Activated T-helper 1 cell treated with anti-CD3 and anti-CD28 coated beads, Interleukin-12 subunit alpha, Interleukin-12 subunit beta, Interleukin-2, Interleukin-4 antibody, amounts not matched to agents 30 ng/mL and 10 ng/mL and 1 ng/mL, durations not matched to agents 14 hours and 24 hours and 36 hours (primary cell): ENCODE data around the gene FARS2. TPM values are rescaled to one million over a fixed set of nuclear protein-coding genes. Genes with fewer than 3 reads are reported as not detected.
A peak's percentile ranks its signal among the peaks of the same experiment; 100 is the strongest.
"Not testable (repeated sequence)": the region's sequence is repeated elsewhere in the genome, so short reads cannot be mapped to it uniquely, and the experiment has no call there.

Experiments
- DNase-seq: peaks from one replicate; pipeline ENCODE4 v3.0.0; 2021; ENCODE audit warnings: low spot score
- H3K27ac Mint-ChIP-seq: one replicate; pipeline ENCODE4 v1.8.0; 2021; ENCODE audit warnings: mild to moderate bottlenecking, mixed read lengths
- H3K27me3 Mint-ChIP-seq: one replicate; pipeline ENCODE4 v1.8.0; 2022; ENCODE audit warnings: mild to moderate bottlenecking, moderate library complexity, mixed read lengths; ENCODE audit not compliant: insufficient read depth
- H3K36me3 Mint-ChIP-seq: one replicate; pipeline ENCODE4 v1.8.0; 2021; ENCODE audit warnings: low read depth, mixed read lengths
- H3K4me1 Mint-ChIP-seq: one replicate; pipeline ENCODE4 v1.8.0; 2021; ENCODE audit warnings: low read depth, mixed read lengths
- H3K4me3 Mint-ChIP-seq: one replicate; pipeline ENCODE4 v1.8.0; 2021; ENCODE audit warnings: mild to moderate bottlenecking, moderate library complexity, mixed read lengths
- H3K9me3 Mint-ChIP-seq: one replicate; pipeline ENCODE4 v1.8.0; 2021; ENCODE audit warnings: mixed read lengths
- intact Hi-C: fragments of 100-400 bp; cut with micrococcal nuclease; formaldehyde crosslinking; loops from one replicate; pipeline ENCODE4 v1.15.1; 2024
- total RNA-seq: library from RNA; stranded (reverse); gene quantifications from 2 replicates; pipeline ENCODE4 v1.2.3, GENCODE V29; 2022

The FARS2 gene
- total RNA-seq, 1 donor from 2014 or later = 23.8 TPM

GRCh38 chr6:5693225-5694145 is 432.2 kb downstream of the FARS2 start:
- intact Hi-C loops = no loop called here
- Mint-ChIP-seq H3K4me3 (no peak overlapping the region), H3K4me1 (peaks cover 9% of the 10 kb centered on the region), H3K9me3 (peaks cover 8% of the 10 kb centered on the region), H3K27ac (no peak overlapping the region), H3K27me3 (no peaks in the 10 kb centered on the region), H3K36me3 (peaks cover 3% of the 10 kb centered on the region)
- no peak for DNase-seq

- peaks cover 8% of the 10 kb centered on the region for H3K36me3 Mint-ChIP-seq
- H3K4me1 Mint-ChIP-seq = peaks cover 17% of the 10 kb centered on the region
- H3K27me3 Mint-ChIP-seq = no peaks in the 10 kb centered on the region
These were observed 434.2 kb downstream of the FARS2 start for GRCh38 chr6:5695260-5696245.

GRCh38 chr6:5697508-5697907 is 436.2 kb downstream of the FARS2 start:
- intact Hi-C loops = no loop called here
- Mint-ChIP-seq H3K27ac (no peak overlapping the region), H3K27me3 (no peaks in the 10 kb centered on the region), H3K9me3 (peaks cover 4% of the 10 kb centered on the region), H3K36me3 (peaks cover 6% of the 10 kb centered on the region), H3K4me3 (no peak overlapping the region), H3K4me1 (peaks cover 23% of the 10 kb centered on the region)
- no peak for DNase-seq

More at GRCh38 chr6:5695260-5696245, 434.2 kb downstream of the FARS2 start:
- Mint-ChIP-seq H3K4me3 (no peak overlapping the region), H3K9me3 (peaks cover 8% of the 10 kb centered on the region), H3K27ac (no peak overlapping the region)
- DNase-seq = no peak
- intact Hi-C loops = no loop called here

- Mint-ChIP-seq H3K27me3 (no peaks in the 10 kb centered on the region), H3K4me3 (no peak overlapping the region), H3K4me1 (peaks cover 23% of the 10 kb centered on the region), H3K36me3 (peaks cover 6% of the 10 kb centered on the region), H3K9me3 (peaks cover 4% of the 10 kb centered on the region), H3K27ac (no peak overlapping the region)
- intact Hi-C loops = no loop called here
- DNase-seq = no peak
These were observed 437.0 kb downstream of the FARS2 start for GRCh38 chr6:5698318-5698717.

GRCh38 chr6:5699064-5699463 is 437.8 kb downstream of the FARS2 start:
- intact Hi-C loops, H3K4me3 Mint-ChIP-seq, H3K9me3 Mint-ChIP-seq, H3K36me3 Mint-ChIP-seq, H3K27me3 Mint-ChIP-seq, DNase-seq, H3K27ac Mint-ChIP-seq: not testable (repeated sequence)
- H3K4me1 Mint-ChIP-seq = peaks cover 23% of the 10 kb centered on the region

GRCh38 chr6:5701174-5701573 is 439.9 kb downstream of the FARS2 start:
- H3K4me3 Mint-ChIP-seq = no peak overlapping the region
- H3K27ac Mint-ChIP-seq = no peak overlapping the region
- peaks cover 21% of the 10 kb centered on the region for H3K4me1 Mint-ChIP-seq
- no peak for DNase-seq
- intact Hi-C loops = no loop called here
- H3K27me3 Mint-ChIP-seq = no peaks in the 10 kb centered on the region
- peaks cover 4% of the 10 kb centered on the region for H3K9me3 Mint-ChIP-seq
- H3K36me3 Mint-ChIP-seq = peaks cover 6% of the 10 kb centered on the region

- Mint-ChIP-seq H3K4me1 (peaks cover 24% of the 10 kb centered on the region), H3K27me3 (no peaks in the 10 kb centered on the region), H3K9me3 (no peaks in the 10 kb centered on the region), H3K36me3 (peaks cover 2% of the 10 kb centered on the region), H3K4me3 (no peak overlapping the region), H3K27ac (no peak overlapping the region)
- no peak for DNase-seq
- intact Hi-C loops = no loop called here
These were observed 443.4 kb downstream of the FARS2 start for GRCh38 chr6:5704708-5705107.

GRCh38 chr6:5705252-5705651 is 443.9 kb downstream of the FARS2 start:
- H3K4me3 Mint-ChIP-seq = no peak overlapping the region
- no peaks in the 10 kb centered on the region for H3K36me3 Mint-ChIP-seq
- H3K9me3 Mint-ChIP-seq = no peaks in the 10 kb centered on the region
- intact Hi-C loops = no loop called here
- no peak for DNase-seq
- H3K27me3 Mint-ChIP-seq = no peaks in the 10 kb centered on the region
- H3K4me1 Mint-ChIP-seq = peaks cover 24% of the 10 kb centered on the region
- H3K27ac Mint-ChIP-seq = no peak overlapping the region

- no peaks in the 10 kb centered on the region for H3K27me3 Mint-ChIP-seq
- intact Hi-C loops = no loop called here
- H3K4me3 Mint-ChIP-seq = peak overlapping the region; percentile 1
- no peak for DNase-seq
- H3K9me3 Mint-ChIP-seq = no peaks in the 10 kb centered on the region
- peaks cover 24% of the 10 kb centered on the region for H3K4me1 Mint-ChIP-seq
- no peaks in the 10 kb centered on the region for H3K36me3 Mint-ChIP-seq
- H3K27ac Mint-ChIP-seq = no peak overlapping the region
These were observed 445.1 kb downstream of the FARS2 start for GRCh38 chr6:5706124-5707033.

- Mint-ChIP-seq H3K27ac (no peak overlapping the region), H3K9me3 (no peaks in the 10 kb centered on the region), H3K36me3 (no peaks in the 10 kb centered on the region), H3K4me3 (no peak overlapping the region), H3K27me3 (no peaks in the 10 kb centered on the region), H3K4me1 (peaks cover 18% of the 10 kb centered on the region)
- intact Hi-C loops = no loop called here
- no peak for DNase-seq
These were observed 446.1 kb downstream of the FARS2 start for GRCh38 chr6:5707281-5708045.

GRCh38 chr6:5710516-5710915 is 449.2 kb downstream of the FARS2 start:
- Mint-ChIP-seq H3K27ac (no peak overlapping the region), H3K27me3 (no peaks in the 10 kb centered on the region), H3K4me3 (no peak overlapping the region), H3K9me3 (peaks cover 5% of the 10 kb centered on the region), H3K4me1 (peaks cover 17% of the 10 kb centered on the region), H3K36me3 (no peaks in the 10 kb centered on the region)
- no peak for DNase-seq
- intact Hi-C loops = no loop called here
